Cardiac muscle cell (in vitro differentiated cells and primary cell): Measurements from ENCODE around the gene ALDH1A1. TPM values are rescaled to one million over a fixed set of nuclear protein-coding genes. Genes with fewer than 3 reads are reported as not detected.

ENCODE experiments used
- DNase-seq, 2 donors: peaks; one replicate each; pipeline versions ENCODE4 v3.0.0 to v3.0.0-alpha.2; 2010 to 2017; ENCODE audit warnings: low read depth in 1 of 2, low spot score in 1 of 2
- H3K27ac ChIP-seq: fragments of 200-600 bp; sonication (generic); 2 replicates; pipeline ENCODE4 v1.5.1; 2016
- H3K27me3 ChIP-seq: fragments of 200-600 bp; sonication (generic); 2 replicates; pipeline ENCODE4 v1.6.0; 2016; ENCODE audit warnings: control low read depth
- H3K36me3 ChIP-seq: fragments of 200-600 bp; sonication (generic); 2 replicates; pipeline ENCODE4 v1.5.1; 2016; ENCODE audit warnings: control low read depth
- H3K4me1 ChIP-seq: fragments of 200-600 bp; sonication (generic); 2 replicates; pipeline ENCODE4 v1.8.1; 2017; ENCODE audit warnings: low read depth, mild to moderate bottlenecking, mixed run types
- H3K4me3 ChIP-seq: fragments of 200-600 bp; sonication (generic); 2 replicates; pipeline ENCODE4 v1.5.1; 2016; ENCODE audit warnings: mild to moderate bottlenecking
- H3K9me3 ChIP-seq: fragments of 200-600 bp; sonication (generic); 2 replicates; pipeline ENCODE4 v1.5.1; 2017; ENCODE audit warnings: low read depth, mild to moderate bottlenecking, control low read depth
- CTCF ChIP-seq: IDR thresholded peaks from 2 replicates; pipeline ENCODE4 v1.5.1; 2012; ENCODE audit warnings: low read depth, mild to moderate bottlenecking, low read length
- polyA plus RNA-seq: library from polyadenylated mRNA; unstranded; fragments of >200 nt; fragmentation: Nextera tagmentation; extraction: Ambion mirVana; gene quantifications from 2 replicates; pipeline ENCODE4 v1.2.1, GENCODE V29; 2016
- total RNA-seq: library from RNA; depleted of rRNA; stranded (reverse); fragments of >200 nt; gene quantifications from 2 replicates; pipeline ENCODE4 v1.2.3, GENCODE V29; 2016

Gene ALDH1A1
- total and polyA plus RNA-seq, 2 experiments from 2014 or later = 0.48 to 1.6 TPM

- H3K36me3 ChIP-seq = no peaks in the 10 kb centered on the region
- no peaks in the 10 kb centered on the region for H3K27me3 ChIP-seq
- no peaks in the 10 kb centered on the region for H3K4me1 ChIP-seq
- H3K27ac ChIP-seq = no peak overlapping the region
- H3K4me3 ChIP-seq = no peak overlapping the region
- no peaks in the 10 kb centered on the region for H3K9me3 ChIP-seq
- TF ChIP-seq CTCF = no peak
- no peak for DNase-seq
Observed at GRCh38 chr9:72933730-72934665, 18.9 kb downstream of the ALDH1A1 start.

- Histone ChIP-seq H3K27me3 (no peaks in the 10 kb centered on the region), H3K36me3 (no peaks in the 10 kb centered on the region), H3K9me3 (no peaks in the 10 kb centered on the region), H3K4me3 (no peak overlapping the region), H3K4me1 (no peaks in the 10 kb centered on the region), H3K27ac (no peak overlapping the region)
- no peak for TF ChIP-seq CTCF
- no peak for DNase-seq
Observed at GRCh38 chr9:72932619-72933018, 20.2 kb downstream of the ALDH1A1 start.

GRCh38 chr9:72931897-72932296 is 21.0 kb downstream of the ALDH1A1 start:
- TF ChIP-seq CTCF = no peak
- no peaks in the 10 kb centered on the region for H3K4me1 ChIP-seq
- no peak for DNase-seq
- H3K4me3 ChIP-seq = no peak overlapping the region
- H3K36me3 ChIP-seq = no peaks in the 10 kb centered on the region
- no peak overlapping the region for H3K27ac ChIP-seq
- no peaks in the 10 kb centered on the region for H3K9me3 ChIP-seq
- no peaks in the 10 kb centered on the region for H3K27me3 ChIP-seq

GRCh38 chr9:72931437-72931836 is 21.4 kb downstream of the ALDH1A1 start:
- no peak overlapping the region for H3K27ac ChIP-seq
- TF ChIP-seq CTCF = no peak
- H3K4me3 ChIP-seq = no peak overlapping the region
- DNase-seq = no peak
- H3K36me3 ChIP-seq = no peaks in the 10 kb centered on the region
- no peaks in the 10 kb centered on the region for H3K27me3 ChIP-seq
- H3K4me1 ChIP-seq = no peaks in the 10 kb centered on the region
- H3K9me3 ChIP-seq = no peaks in the 10 kb centered on the region

GRCh38 chr9:72930828-72931227 is 22.0 kb downstream of the ALDH1A1 start:
- no peak for DNase-seq
- H3K36me3 ChIP-seq = no peaks in the 10 kb centered on the region
- no peaks in the 10 kb centered on the region for H3K27me3 ChIP-seq
- no peak overlapping the region for H3K27ac ChIP-seq
- H3K9me3 ChIP-seq = no peaks in the 10 kb centered on the region
- H3K4me1 ChIP-seq = no peaks in the 10 kb centered on the region
- no peak for TF ChIP-seq CTCF
- no peak overlapping the region for H3K4me3 ChIP-seq
